ENCODE data around the gene GORASP2.

Gene GORASP2

DNA sequence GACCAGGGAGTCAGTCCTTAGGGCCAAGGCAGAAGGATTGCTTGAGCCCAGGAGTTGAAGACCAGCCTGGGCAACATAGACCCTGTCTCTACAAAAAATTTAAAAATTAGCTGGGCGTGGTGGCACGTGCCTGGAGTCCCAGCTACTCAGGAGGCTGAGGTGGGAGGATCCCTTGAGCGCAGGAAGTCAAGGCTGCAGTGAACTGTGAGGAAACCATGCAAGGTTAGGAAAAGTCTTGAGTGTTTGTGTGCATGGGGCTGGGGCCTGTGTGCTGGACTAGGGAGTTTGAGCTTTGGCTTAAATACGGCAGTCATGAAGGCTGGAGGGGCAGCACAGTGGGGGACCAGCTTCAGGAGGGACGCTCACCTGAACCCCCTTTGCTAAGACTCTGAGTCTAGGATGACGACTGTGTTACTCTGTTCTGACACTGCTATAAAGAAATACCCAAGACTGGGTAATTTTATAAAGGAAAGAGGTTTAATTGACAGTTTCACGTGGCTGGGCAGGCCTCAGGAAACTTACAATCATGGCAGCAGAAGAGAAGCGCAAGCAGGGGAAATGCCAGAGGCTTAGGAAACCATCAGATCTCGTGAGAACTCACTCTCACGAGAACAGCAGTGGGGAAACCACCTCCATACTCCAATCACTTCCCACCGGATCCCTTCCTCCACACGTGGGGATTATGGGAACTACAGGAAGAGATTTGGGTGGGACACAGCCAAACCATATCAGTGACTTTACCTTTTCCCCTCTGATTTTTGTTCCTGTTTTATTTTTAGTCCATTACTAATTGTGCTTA lies 39.4 kb downstream of the GORASP2 start:
- no peak for DNase-seq

DNA sequence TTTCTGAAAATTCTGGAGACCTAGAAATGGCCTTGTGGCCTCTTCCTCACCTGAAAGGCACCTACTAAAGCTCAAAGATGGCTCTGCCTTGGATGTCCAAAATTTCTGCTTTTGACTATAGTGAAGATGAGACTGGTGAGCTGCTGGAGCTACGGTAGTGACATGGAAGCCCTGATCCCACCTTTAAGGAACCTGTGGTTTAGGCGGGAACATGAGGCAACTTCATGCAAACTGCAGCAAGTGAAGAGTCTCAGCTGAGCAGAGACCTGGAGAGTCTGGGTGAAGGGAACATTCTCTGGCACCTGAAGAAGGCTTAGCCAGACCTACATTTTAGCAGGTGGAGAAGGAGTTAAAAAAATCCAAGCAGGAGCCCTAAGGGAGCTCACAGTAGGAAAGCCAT lies 40.0 kb downstream of the GORASP2 start:
- no peak for DNase-seq

DNA sequence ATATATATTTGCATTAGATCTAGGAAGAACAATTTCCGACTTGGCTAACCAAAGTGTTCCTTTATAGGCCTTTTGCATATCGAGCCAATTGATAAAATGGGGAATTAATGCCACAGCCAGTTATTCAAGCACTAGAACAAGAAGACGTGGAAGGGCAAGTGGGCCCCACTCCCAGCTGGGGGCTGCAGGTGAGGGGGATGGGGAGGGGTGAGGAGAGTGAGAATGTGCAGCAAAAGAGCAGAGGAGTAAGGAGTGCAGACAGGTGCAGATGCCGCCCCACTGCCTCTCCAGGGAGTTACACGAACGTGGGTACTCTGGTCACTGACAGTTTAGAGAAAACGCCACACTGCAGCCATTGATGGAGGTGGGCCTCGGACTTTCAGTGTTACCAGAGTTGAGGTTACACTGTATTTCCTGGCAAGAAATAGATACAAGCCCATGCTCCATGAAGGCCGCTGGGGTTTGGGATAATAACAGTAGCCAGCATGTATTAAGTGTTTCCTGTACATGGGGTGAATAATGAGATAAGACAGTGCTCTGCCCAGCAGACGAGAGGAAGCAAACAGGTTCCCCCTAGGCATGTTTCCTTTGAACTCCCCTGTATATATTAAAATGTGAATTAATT lies 40.9 kb downstream of the GORASP2 start:
- no peak for DNase-seq

DNA sequence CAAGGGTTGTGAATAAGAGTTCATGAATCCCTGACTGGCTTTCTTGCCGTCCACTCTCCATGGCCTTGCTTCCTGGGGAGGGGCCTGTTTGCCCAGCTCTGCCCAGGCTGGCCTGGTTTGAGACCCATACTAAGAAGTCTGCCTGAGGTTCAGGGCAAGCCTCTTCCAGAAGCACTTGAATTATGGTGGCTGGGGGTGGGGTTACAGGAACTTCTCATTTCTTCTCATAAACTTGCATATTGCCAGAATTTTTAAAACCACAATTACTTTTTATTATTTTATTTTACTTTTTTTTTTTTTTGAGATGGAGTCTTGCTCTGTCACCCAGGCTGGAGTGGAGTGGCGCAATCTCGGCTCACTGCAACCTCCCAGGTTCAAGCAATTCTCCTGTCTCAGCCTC lies 42.0 kb downstream of the GORASP2 start:
- no peak for DNase-seq

DNA sequence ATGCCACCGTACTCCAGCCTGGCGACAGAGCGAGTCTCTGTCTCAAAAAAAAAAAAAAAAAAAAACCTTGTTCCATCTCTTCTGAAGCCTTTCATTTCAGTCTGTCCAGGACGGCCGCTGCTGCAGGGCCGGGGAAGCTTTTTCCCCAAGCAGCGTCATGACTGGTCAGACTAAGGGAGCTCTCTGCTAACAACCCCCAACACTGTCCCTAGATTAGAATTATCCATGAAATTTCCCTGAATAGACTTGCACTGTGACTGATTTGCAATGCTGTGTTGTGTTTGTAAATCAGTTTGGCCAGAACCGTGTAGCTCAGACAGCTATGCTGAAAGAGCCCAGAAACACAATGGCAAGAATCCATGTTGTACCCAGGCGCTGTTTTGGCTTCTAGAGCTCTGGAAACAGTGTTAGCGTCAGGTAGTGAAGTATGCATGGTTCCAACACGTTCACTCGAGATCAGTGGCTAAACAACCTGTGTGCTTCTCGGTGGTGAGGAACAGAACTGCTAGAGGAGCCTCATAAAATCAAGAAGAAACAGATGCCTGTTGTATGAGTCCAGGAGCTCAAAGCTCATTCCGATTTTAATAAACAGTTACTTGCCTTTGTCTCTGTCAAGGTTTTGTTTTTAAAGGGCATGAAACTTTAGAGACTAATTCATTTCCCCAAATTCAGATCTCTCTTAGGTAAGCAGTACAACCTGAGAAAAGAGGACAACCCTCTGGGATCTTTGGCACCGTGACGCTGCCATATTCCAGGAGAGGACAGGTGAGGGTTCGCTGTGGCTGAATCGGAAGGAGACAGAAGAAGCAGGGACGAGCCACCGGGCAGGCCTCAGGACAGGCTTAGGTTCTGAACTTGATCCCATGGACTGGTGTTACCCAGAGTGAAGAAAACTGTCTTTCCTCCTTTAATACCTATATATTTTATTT lies 43.5 kb downstream of the GORASP2 start:
- DNase-seq = no peak

DNA sequence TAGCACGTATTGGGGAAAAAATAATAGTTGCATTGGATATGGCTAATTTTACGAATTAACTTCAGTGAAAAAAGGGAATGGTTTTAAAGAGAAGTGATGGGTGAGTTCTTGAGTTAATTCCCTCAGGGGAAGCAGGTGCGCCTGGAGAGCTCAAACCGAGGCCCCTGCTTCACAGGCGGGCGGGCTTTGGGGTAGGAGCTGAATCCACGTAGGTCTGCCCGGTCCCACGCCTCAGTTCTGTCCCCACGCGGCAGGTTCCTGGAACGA lies 44.1 kb downstream of the GORASP2 start:
- no peak for DNase-seq

DNA sequence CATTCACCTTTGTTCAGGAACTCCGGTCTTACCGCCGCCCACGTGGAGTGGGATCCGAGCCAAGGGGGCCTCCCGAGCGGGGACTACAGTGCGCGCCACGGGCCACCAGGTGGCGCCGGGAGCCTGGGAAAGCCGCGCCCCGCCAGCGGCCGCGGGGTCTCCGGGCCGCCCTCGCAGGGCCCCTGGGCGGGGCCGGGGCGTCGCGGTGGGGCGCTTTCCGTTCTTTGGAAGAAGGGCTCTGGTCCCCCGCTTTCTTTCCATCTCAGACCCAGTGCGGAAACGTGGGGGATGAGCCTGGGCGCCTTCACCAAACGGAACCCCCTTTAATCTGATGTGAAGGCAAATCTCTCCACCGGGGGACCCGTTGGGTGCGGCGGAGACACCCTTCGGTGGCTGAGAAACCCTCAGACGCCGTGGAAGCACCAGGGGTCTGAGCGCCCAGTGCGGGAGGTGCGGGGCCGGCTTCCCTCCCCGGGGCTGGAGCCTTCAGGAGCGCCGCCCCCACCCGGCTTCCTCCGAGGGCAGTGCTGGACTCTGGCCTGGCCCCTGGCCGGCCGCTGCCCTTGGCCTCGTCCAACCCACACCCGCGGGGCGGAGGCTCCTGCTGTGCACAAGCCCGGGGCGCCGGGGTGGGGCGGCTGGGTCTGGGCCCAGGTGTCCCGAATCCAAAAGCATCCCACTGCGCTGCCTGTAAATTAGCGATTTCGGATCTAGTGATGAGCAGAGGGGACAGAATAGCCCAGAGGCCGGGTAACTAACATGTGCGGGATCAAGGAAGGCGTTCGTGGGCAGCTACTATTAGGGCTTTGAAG lies 44.6 kb downstream of the GORASP2 start:
- peak; percentile 91 for DNase-seq

DNA sequence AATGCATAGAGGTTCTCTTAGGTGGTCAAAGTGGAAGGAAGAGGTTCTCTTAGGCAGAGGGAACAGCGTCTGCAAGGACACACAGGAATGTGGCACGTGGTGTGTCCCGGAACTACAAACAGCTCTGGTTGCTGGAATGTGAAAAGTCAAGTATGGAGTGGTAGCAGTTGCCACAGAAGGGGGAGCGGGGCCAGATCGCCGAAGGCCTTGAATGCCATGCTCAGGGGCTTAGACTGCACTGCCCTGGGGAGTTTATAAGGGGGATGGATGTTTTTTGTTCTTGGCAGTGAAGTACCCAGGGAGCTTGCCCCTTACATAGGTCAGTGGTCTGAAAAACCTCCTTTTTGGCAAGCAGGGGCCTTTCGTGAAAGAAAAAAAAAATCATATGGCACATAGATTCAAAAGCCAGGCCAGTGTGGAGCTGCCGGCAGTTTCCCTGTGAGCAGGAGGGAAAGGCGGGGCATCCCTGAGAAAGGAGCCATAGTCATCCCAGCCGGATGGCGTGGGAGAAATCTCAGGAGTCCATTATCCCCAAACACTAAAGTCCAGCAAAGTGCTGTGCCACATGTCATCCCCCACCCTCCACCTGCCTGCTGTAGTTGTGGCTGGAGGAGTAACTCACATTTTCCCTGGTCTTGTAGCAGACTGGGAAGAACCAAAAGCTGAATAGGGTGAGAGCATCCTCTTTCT lies 45.4 kb downstream of the GORASP2 start:
- no peak for DNase-seq

DNA sequence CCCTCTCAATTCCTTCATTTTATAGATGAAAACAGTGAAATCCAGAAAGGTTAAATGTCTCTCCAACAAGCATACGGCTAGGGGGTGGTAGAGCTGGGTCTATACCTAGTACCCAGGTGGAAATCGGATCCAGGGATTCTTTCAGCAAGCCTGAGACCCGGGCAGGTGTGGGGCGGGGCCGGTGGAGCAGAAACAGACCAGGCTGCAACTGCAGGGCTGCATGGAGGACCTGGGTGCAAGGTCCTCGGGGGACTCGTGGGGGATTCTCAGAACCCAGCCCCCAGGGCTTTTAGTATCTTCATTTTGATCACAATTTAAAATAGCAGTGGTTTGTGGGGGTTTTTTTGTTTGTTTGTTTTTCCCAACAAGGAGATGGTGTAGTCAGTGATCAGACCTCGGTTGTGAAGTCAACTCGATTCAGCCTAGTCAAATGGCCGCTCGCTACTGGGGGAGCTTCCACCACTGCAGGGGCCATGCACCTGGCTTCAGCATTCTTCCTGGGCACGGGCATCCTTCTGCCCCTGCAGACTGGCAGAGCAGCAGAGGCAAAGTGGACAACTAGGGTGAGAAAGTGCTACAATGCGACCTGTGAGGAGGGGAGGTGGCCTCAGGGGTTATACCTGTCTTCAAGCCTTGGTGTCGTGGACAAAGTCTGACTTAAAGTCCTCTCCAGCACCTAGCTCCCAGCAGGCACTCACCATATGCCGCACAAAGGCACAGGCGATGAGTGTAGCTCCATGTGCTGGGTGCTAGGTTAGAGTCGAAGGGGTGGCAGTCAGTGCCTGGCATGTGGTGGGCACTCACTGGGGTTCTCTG lies 46.3 kb downstream of the GORASP2 start:
- no peak for DNase-seq

DNA sequence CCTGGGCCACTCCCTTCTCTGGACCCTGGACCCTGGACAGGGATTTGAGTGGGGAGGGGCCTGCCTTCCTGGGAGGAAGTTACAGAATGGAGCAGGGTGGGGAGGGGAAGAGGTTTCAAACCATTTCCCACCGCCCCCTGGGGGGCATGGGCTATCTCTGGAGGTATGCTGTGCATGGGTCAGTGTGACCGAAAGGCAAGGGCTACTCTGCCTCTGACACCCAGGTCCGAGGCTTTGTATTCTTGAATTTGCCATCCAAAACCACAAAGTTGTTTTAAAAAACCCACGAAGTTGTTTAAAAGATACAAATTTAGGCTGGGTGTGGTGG lies 46.9 kb downstream of the GORASP2 start:
- no peak for DNase-seq

DNA sequence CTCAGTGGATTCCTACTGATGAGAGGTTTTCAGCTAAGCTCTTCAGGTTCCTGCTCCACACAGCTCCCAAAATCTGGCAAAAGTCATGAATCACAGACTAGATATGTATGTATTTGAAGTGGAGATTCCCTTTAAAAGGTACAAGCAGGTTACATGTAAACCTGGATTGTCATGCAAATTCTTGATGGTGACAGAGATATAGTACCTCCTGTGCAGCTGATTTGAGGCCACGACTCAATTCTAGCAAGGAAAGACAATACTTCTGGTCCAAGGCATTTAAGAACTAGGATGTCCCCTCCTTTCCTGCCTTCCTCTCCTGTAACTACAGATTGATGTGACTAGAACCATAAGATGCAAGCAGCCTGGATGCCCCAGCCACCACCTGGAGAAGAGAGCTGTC lies 55.0 kb downstream of the GORASP2 start:
- DNase-seq = no peak

DNA sequence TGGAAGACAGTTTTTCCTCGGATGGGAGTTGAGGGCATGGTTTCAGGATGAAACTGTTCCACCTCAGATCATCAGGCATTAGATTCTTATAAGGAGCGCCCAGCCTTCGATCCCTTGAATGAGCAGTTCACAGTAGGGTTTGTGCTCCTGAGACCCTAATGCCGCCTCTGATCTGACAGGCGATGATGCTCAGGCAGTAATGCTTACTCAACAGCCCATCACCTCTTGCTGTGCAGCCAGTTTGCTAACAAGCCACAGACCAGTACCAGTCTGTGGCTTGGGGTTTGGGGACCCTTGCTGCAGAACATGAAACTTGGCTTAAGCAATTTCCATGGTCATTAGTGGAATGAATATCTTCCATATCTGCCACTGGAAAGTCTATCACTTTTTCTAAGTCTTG lies 56.4 kb downstream of the GORASP2 start:
- DNase-seq = no peak

DNA sequence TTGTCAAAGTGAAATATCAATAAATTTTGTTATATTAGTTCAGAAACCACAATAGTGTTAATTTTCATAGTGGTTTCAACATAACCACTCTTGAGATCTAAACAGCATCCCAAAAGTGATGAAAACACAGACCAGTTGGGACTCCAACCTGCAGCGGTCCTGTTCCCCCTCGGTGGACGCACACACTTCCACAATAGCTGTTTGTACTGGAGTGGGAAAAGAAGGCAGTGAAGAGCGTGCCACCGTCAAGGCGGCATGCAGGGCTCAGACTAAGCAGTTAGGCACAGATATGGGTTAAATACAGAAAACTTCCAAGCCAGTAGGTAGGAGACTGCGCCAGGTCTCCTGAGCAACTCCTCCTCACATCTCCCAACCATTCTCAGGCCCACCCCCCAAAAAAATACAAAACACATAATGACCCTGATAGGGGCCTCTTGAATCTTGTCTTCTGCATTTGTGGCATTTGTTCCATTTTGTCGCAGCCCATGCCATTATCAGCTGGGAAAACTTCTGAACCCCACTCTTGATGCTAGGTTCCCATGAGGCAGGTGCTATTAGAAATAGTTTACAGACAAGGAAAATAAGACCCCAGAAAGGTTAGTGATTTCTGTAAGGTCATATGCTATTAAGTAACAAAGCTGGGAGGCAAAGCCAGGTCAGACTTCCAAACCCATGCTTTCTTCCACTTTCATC lies 57.7 kb downstream of the GORASP2 start:
- no peak for DNase-seq

DNA sequence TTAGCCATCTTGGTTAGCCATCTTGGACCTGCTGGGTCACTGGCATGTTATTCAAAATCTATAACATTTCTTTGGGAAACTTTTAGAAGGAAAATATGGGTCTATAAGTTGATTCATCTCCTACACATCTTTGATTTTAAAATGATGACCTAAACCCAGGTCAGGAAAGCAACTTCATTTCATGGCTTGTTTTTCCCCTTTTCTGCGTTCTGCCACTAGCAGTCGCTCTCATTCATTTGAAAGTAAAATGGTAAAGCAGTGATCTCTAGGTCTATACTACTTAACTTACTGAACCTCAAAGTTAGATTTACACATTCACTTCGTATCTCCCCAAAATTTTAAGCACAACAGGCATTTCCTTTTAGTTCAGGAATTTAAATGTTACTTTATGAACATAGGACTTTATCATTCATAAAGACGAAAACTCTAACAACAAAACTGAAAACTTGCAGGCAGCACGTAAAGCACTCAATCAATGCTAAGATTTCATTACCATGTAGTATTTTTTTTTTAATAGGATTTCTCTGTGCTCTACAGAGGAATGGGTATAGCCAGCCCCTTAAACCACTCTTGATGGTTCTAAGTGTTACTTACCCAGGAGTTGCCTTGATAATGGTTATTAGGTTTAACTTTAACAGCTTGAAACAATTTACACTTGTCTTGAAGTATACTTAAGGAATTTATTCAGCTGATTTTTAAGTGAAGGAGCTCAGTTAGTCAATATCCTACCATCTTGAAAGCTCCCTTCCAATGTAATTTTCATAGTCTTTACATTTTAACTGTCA lies 62.5 kb downstream of the GORASP2 start:
- DNase-seq = no peak

DNA sequence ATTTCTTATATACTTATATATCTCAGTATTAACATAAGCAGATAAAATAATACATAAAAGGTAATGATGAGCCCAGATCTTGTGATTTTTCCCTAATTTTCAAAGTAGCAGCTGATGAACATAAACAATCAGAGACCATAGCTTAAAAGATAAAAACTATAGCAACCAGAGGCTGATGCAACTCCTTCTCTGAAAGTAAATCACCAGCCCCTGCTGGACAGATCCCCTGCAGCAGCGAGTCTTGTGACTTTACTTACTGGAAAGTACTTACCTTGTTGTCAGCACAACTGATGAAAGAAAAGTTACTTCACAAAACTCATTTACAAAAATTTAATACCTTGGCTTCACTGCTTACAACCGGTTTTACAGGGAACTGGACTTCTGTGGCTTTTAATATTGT lies 67.3 kb downstream of the GORASP2 start:
- DNase-seq = no peak

DNA sequence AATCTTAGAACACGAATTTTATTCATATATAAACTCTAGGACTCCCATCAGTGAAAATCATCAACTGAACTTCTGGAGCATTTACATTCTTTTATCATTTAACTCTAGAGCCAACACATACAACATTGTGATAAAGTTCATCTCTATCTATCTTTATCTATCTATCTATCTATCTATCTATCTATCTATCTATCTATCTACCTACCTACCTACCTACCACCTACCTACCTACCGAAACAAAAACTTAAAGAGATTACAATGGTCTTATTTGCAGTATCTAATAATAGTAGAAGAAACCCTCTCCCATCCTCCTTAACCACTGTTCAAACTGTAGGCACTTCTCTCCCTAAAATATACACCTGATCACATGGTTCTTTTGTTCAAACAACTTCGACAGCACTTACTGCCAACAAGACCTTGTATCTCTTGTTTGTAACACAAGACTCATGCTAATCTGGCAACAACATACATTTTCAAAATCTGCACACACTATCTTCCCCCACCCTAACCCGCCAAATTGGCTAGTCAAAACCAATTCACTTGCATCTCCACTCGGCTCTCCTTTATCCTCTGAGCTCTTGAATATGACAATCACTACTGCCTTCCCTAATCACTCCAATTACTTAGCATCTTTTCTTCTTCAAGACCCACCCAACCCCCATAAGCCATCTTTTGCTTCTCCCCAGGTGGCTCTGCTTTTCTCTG lies 69.0 kb downstream of the GORASP2 start:
- no peak for DNase-seq

DNA sequence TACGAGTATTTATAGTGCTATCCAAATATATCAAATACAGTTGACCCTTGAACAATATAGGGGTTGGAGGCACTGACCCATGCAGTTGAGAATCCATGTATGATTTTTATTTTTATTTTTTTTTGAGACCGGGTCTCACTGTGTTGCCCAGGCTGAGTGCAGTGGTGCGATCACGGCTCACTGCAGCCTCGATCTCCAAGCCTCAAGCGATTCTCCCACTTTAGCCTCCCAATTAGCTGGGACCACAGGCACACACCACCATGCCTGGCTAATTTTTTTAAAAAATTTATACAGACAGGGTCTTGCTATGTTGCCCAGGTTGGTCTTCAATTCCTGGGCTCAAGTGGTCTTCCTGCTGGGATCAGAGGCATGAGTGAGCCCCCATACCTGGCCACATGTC lies 70.6 kb downstream of the GORASP2 start:
- no peak for DNase-seq

DNA sequence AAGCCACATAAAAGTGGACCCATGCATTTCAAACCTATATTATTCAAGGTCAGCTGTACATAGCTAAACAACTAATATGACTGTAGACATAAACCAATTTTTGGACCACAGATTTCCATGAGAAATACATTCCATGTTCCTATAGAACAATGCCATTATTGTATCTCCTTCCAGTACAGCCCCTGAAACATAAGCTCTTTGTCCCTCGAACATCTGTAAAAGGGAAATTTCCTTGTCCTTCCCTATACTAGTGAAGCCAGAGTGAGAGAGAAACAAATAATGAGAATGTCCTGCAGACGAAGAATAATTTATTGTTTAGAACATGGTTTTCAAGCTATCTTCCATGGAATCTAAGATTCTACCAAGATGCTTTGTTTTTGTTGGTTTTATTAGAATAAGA lies 75.3 kb downstream of the GORASP2 start:
- DNase-seq = no peak

DNA sequence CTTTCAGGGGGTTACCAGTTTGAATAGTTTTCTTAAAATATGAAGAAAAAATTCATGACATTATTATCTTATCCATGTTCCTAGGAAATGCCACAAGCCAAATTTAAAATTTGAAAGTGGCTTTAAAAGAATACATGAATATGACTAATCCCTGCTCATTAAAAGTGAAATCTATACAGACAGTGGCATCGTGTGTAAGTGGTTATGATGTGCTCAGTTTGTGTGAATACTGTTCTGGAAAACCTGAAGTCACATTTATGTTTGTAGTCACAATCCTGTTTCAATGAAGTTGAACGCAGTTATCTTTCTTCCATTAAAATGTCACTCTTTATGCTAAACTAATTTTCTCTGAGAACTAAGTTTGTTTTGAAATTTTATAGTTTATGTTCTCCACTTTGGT lies 75.8 kb downstream of the GORASP2 start:
- no peak for DNase-seq

Data from femur (tissue), 1 donor.